GM19467 (cell line): Measurements from ENCODE around the gene RET.

Experiments used
- ATAC-seq: cut with Tn5 transposase; IDR thresholded peaks from one replicate; pipeline ENCODE4 v1.9.1; 2021; ENCODE audit warnings: mild to moderate bottlenecking, moderate library complexity; ENCODE audit not compliant: unreplicated experiment

Gene RET

GRCh38 chr10:43044448-43044921 lies 32.4 kb upstream of the RET start:
- no peak for ATAC-seq

- ATAC-seq = no peak
Measured at GRCh38 chr10:43044961-43045621, 31.8 kb upstream of the RET start.

GRCh38 chr10:43045631-43046287 lies 31.1 kb upstream of the RET start:
- ATAC-seq = no peak

GRCh38 chr10:43046288-43046991 lies 30.4 kb upstream of the RET start:
- ATAC-seq = no peak

GRCh38 chr10:43047288-43047970 lies 29.4 kb upstream of the RET start:
- no peak for ATAC-seq

- ATAC-seq = no peak
Measured at GRCh38 chr10:43048301-43049051, 28.4 kb upstream of the RET start.

GRCh38 chr10:43049081-43049551 lies 27.8 kb upstream of the RET start:
- no peak for ATAC-seq

- ATAC-seq = no peak
Measured at GRCh38 chr10:43050011-43050410, 26.9 kb upstream of the RET start.

GRCh38 chr10:43053825-43054224 lies 23.0 kb upstream of the RET start:
- ATAC-seq = no peak

- ATAC-seq = no peak
Measured at GRCh38 chr10:43054593-43054992, 22.3 kb upstream of the RET start.

GRCh38 chr10:43055217-43055616 lies 21.7 kb upstream of the RET start:
- no peak for ATAC-seq

GRCh38 chr10:43055991-43056567 lies 20.8 kb upstream of the RET start:
- ATAC-seq = no peak

- no peak for ATAC-seq
Measured at GRCh38 chr10:43056568-43057011, 20.3 kb upstream of the RET start.

- ATAC-seq = no peak
Measured at GRCh38 chr10:43057231-43057711, 19.6 kb upstream of the RET start.

- no peak for ATAC-seq
Measured at GRCh38 chr10:43057831-43058340, 19.0 kb upstream of the RET start.

- no peak for ATAC-seq
Measured at GRCh38 chr10:43058716-43059335, 18.0 kb upstream of the RET start.

GRCh38 chr10:43059336-43059720 lies 17.5 kb upstream of the RET start:
- ATAC-seq = no peak

GRCh38 chr10:43059828-43060227 lies 17.0 kb upstream of the RET start:
- no peak for ATAC-seq

GRCh38 chr10:43060291-43060690 lies 16.6 kb upstream of the RET start:
- no peak for ATAC-seq
